Neuronal stem cell (in vitro differentiated cells): ENCODE measurements around the gene VWA8.
A peak's percentile ranks its signal among the peaks of the same experiment; 100 is the strongest.

Source experiments
- DNase-seq: peaks from one replicate; pipeline ENCODE4 v3.0.0-alpha.2; 2013; ENCODE audit warnings: low spot score
- H2AFZ ChIP-seq: one replicate; pipeline ENCODE4 v1.6.1; 2013; ENCODE audit warnings: mild to moderate bottlenecking, low read length, inconsistent platforms
- H2AK5ac ChIP-seq: 2 replicates; pipeline ENCODE4 v1.6.1; 2013; ENCODE audit warnings: low read depth, mild to moderate bottlenecking, inconsistent platforms, low read length, moderate library complexity, mixed read lengths
- H2BK120ac ChIP-seq: 2 replicates; pipeline ENCODE4 v1.6.1; 2013; ENCODE audit warnings: low read depth, mild to moderate bottlenecking, inconsistent platforms, low read length, moderate library complexity, mixed read lengths
- H2BK12ac ChIP-seq: one replicate; pipeline ENCODE4 v1.6.1; 2013; ENCODE audit warnings: low read length, inconsistent platforms
- H2BK15ac ChIP-seq: 2 replicates; pipeline ENCODE4 v1.6.1; 2013; ENCODE audit warnings: mild to moderate bottlenecking, low read length, inconsistent platforms, mixed read lengths
- H2BK5ac ChIP-seq: one replicate; pipeline ENCODE4 v1.6.1; 2013; ENCODE audit warnings: inconsistent platforms, mild to moderate bottlenecking, low read length, moderate library complexity
- H3K14ac ChIP-seq: one replicate; pipeline ENCODE4 v1.6.1; 2013; ENCODE audit warnings: low read length, inconsistent platforms
- H3K18ac ChIP-seq: 2 replicates; pipeline ENCODE4 v1.6.1; 2013; ENCODE audit warnings: low read length, inconsistent platforms
- H3K23ac ChIP-seq: 2 replicates; pipeline ENCODE4 v1.6.1; 2013; ENCODE audit warnings: low read depth, mild to moderate bottlenecking, mixed read lengths, low read length, inconsistent platforms; ENCODE audit not compliant: poor library complexity
- H3K27ac ChIP-seq: replicated peaks from 3 replicates; pipeline ENCODE4 v1.5.1; 2013; ENCODE audit warnings: low read length, inconsistent platforms
- H3K27me3 ChIP-seq, 3 experiments: 2 replicates each; pipeline ENCODE4 v1.6.1; 2013; ENCODE audit warnings: low read length in 3 of 3, mild to moderate bottlenecking in 2 of 3, inconsistent platforms in 1 of 3, low read depth in 1 of 3, mixed read lengths in 1 of 3, moderate library complexity in 1 of 3; ENCODE audit not compliant: control insufficient read depth in 3 of 3, insufficient read depth in 3 of 3
- H3K36me3 ChIP-seq, 2 donors: replicated peaks in 1 of 2; 2 replicates each; pipeline ENCODE4 v1.6.1; 2013; ENCODE audit warnings: low read length in 2 of 2; ENCODE audit not compliant: control insufficient read depth in 2 of 2, insufficient read depth in 2 of 2
- H3K4ac ChIP-seq: 2 replicates; pipeline ENCODE4 v1.6.1; 2013; ENCODE audit warnings: inconsistent platforms, mild to moderate bottlenecking, low read length, moderate library complexity
- H3K4me1 ChIP-seq, 2 donors: 1 replicate in 1 of 2; 2 replicates in 1 of 2; pipeline ENCODE4 v1.6.1; 2013; ENCODE audit warnings: low read length in 2 of 2, low read depth in 1 of 2; ENCODE audit not compliant: control insufficient read depth in 2 of 2, insufficient read depth in 1 of 2
- H3K4me2 ChIP-seq: one replicate; pipeline ENCODE4 v1.6.1; 2013; ENCODE audit warnings: mild to moderate bottlenecking, low read length, inconsistent platforms; ENCODE audit not compliant: insufficient read depth, poor library complexity, severe bottlenecking
- H3K4me3 ChIP-seq, 2 donors: 2 replicates each; pipeline ENCODE4 v1.5.1; 2013; ENCODE audit warnings: low read length in 2 of 2, mild to moderate bottlenecking in 2 of 2, inconsistent platforms in 1 of 2, moderate library complexity in 1 of 2
- H3K79me1 ChIP-seq: one replicate; pipeline ENCODE4 v1.6.1; 2013; ENCODE audit warnings: low read depth, mild to moderate bottlenecking, inconsistent platforms, low read length, moderate library complexity
- H3K9ac ChIP-seq: one replicate; pipeline ENCODE4 v1.6.1; 2013; ENCODE audit warnings: mild to moderate bottlenecking, low read depth, low read length, inconsistent platforms; ENCODE audit not compliant: poor library complexity
- H3K9me3 ChIP-seq, 2 donors: replicated peaks in 1 of 2; 2 replicates each; pipeline versions ENCODE3 to v1.6.1; 2013; ENCODE audit warnings: low read length in 2 of 2, mild to moderate bottlenecking in 2 of 2, inconsistent platforms in 1 of 2, low read depth in 1 of 2, mixed read lengths in 1 of 2, moderate library complexity in 1 of 2; ENCODE audit not compliant: control insufficient read depth in 2 of 2, insufficient read depth in 1 of 2
- H4K8ac ChIP-seq: one replicate; pipeline ENCODE4 v1.6.1; 2013; ENCODE audit warnings: low read depth, mild to moderate bottlenecking, inconsistent platforms, low read length, moderate library complexity
- H4K91ac ChIP-seq: one replicate; pipeline ENCODE4 v1.6.1; 2013; ENCODE audit warnings: low read length, low read depth, mild to moderate bottlenecking, inconsistent platforms; ENCODE audit not compliant: poor library complexity
- WGBS, 2 donors: extraction: QIAGEN DNeasy Blood & Tissue Kit; methylation state at CpG; one replicate each; pipeline ENCODE4 v1.1.7; 2013; ENCODE audit warnings: missing lambda C conversion rate in 2 of 2, mixed read lengths in 1 of 2; ENCODE audit not compliant: insufficient read length in 2 of 2, insufficient replicate concordance in 1 of 2; ENCODE audit errors: extremely low coverage in 2 of 2; 5-methylcytosine and 5-hydroxymethylcytosine counted together

VWA8 gene

DNA sequence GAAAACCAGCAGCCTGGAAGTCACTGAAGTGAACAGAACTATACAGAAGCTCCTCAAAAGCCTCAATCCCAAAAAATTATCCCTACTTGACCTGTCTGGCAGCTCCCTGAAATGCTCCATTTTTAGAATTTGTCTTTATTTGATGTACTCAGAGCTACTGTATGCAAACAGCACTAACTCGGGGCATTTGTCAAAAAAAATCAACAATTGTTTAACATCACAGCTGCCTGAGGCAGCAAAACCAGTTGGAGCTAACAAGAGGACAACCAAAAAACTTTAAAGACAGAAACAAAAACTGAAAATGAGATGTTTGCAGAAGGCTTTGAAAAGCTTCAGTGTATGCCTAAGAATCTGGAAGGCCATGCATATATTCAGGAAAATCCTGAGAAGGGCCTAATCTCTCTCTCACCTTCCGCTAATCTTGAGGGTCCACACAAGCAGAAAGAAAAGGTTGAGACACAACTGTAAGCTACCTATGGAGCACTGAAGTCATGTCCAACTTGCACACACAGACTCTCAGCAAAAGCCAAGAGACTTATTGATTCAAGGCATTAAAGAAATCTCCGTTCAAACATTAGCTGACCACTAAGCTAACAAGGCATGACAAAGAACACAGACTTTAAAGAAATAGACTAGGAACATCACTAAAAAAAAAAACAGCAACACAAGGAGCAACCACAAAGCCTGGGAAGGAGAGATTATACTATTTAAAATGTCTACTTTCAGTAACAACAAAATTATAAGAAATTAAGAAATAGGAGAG is 16.1 kb downstream of the VWA8 start:
- H2BK12ac ChIP-seq = no peak overlapping the region
- peaks cover 0 to 21% of the 10 kb centered on the region in 2 donors for H3K9me3 ChIP-seq
- DNase-seq = no peak
- H2AFZ ChIP-seq = no peak overlapping the region
- no peak overlapping the region for H3K23ac ChIP-seq
- WGBS, 2 donors = no CpG with 5 or more reads among the region's 3 CpGs
- no peaks in the 10 kb centered on the region for H3K79me1 ChIP-seq
- H3K4me3 ChIP-seq = no peak overlapping the region
- H4K8ac ChIP-seq = no peak overlapping the region
- no peak overlapping the region for H2BK120ac ChIP-seq
- no peak overlapping the region for H3K4me2 ChIP-seq
- H3K9ac ChIP-seq = no peak overlapping the region
- H2BK15ac ChIP-seq = no peak overlapping the region
- no peak overlapping the region for H3K18ac ChIP-seq
- H3K27me3 ChIP-seq = no peaks in the 10 kb centered on the region
- H2AK5ac ChIP-seq = no peak overlapping the region
- H3K27ac ChIP-seq = no peak overlapping the region
- H3K4ac ChIP-seq = no peak overlapping the region
- peaks cover 0 to 18% of the 10 kb centered on the region in 2 donors for H3K36me3 ChIP-seq
- no peak overlapping the region for H3K14ac ChIP-seq
- no peak overlapping the region for H2BK5ac ChIP-seq
- peaks cover 3 to 7% of the 10 kb centered on the region in 2 donors for H3K4me1 ChIP-seq
- no peak overlapping the region for H4K91ac ChIP-seq

DNA sequence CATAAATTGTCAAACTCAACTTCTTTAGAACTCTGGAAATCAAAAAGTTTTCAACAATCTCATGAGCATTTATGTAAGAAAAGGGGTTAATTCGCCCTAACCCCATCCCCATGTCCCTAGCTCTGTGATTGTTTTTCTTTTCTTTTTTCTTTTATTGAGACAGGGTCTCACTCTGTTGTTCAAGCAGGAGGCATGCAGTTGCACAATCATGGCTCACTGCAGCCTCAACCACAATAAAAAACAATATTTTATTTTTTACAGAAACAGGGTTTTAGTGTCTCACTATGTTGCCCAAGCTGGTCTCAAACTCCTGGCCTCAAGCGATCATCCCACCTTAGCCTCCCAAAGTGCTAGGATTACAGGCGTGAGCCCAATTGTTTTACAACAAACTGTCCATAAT is 16.7 kb downstream of the VWA8 start:
- no peak overlapping the region for H3K14ac ChIP-seq
- H2AFZ ChIP-seq = no peak overlapping the region
- no peak overlapping the region for H3K18ac ChIP-seq
- no peak overlapping the region for H4K8ac ChIP-seq
- H3K9me3 ChIP-seq = peaks cover 0 to 21% of the 10 kb centered on the region in 2 donors
- no peak overlapping the region for H2BK12ac ChIP-seq
- H3K9ac ChIP-seq = no peak overlapping the region
- H3K79me1 ChIP-seq = no peaks in the 10 kb centered on the region
- no CpG with 5 or more reads among the region's 3 CpGs for WGBS, 2 donors
- H3K27me3 ChIP-seq = no peaks in the 10 kb centered on the region
- H2AK5ac ChIP-seq = no peak overlapping the region
- H3K36me3 ChIP-seq = peaks cover 0 to 18% of the 10 kb centered on the region in 2 donors
- DNase-seq = no peak
- H3K23ac ChIP-seq = no peak overlapping the region
- no peak overlapping the region for H3K4me3 ChIP-seq
- no peak overlapping the region for H3K4me2 ChIP-seq
- no peak overlapping the region for H3K27ac ChIP-seq
- no peak overlapping the region for H2BK15ac ChIP-seq
- no peak overlapping the region for H4K91ac ChIP-seq
- peaks cover 3 to 7% of the 10 kb centered on the region in 2 donors for H3K4me1 ChIP-seq
- H2BK120ac ChIP-seq = no peak overlapping the region
- H3K4ac ChIP-seq = no peak overlapping the region
- no peak overlapping the region for H2BK5ac ChIP-seq

DNA sequence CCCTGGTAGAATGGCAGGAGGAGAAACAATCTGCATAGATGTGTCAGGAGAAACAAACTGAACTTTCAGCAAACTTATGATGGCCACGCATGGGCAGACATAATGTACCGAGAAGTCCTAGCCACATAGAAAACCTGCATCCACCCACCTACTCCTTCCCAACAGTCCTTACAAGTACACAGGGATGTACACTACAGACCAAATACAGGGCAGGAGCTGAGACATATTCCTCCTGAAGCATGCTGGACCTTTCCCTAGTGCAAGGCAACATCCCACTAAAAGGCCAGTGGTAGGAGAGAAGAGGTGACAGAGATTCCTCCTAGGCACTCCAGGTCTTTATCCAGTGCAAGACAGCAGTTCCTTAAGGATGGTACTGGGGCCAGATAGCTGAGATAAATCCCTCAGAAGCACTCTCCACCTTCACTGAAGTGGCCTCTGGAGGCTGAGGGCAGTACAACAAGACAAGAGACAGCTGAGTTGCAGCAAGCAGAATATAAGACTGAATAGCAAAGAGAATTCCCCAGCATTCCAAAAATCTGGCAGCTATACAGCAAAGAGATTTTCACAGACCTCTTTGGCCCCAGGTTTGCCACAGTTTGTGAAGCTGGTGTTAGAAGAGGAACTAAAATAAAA is 18.3 kb downstream of the VWA8 start:
- Histone ChIP-seq H3K9me3 (peaks cover 0 to 17% of the 10 kb centered on the region in 2 donors), H3K18ac (no peak overlapping the region), H3K27ac (no peak overlapping the region), H2AFZ (no peak overlapping the region), H2BK120ac (no peak overlapping the region), H3K4me3 (no peak overlapping the region), H3K23ac (no peak overlapping the region), H3K79me1 (no peaks in the 10 kb centered on the region), H2AK5ac (no peak overlapping the region), H4K8ac (no peak overlapping the region), H2BK5ac (no peak overlapping the region), H3K4me1 (peaks cover 3 to 7% of the 10 kb centered on the region in 2 donors), H3K14ac (no peak overlapping the region), H3K27me3 (no peaks in the 10 kb centered on the region), H2BK12ac (no peak overlapping the region), H3K9ac (no peak overlapping the region), H3K36me3 (peaks cover 0 to 12% of the 10 kb centered on the region in 2 donors), H3K4me2 (no peak overlapping the region), H2BK15ac (no peak overlapping the region), H4K91ac (no peak overlapping the region), H3K4ac (no peak overlapping the region)
- peak; percentile 31 for DNase-seq
- no CpG with 5 or more reads among the region's 2 CpGs for WGBS, 2 donors

DNA sequence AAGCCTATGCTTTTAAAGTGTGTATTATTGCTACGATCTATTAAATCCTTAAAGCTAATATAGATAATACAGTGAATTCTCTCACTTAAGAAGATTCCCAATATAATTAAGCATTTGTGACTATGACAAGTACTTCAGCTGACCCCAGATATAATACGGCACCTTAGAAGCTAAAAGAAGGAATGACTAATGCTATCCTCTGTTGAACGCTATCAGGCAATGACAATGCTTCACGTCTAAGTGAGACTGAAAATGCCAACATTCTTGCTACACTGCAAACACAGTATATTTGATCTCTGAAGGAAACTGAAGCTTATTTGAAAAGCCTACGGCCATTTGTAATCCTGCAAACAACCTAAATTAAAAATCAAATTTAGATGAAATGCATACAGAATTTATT is 19.7 kb downstream of the VWA8 start:
- H2BK12ac ChIP-seq = no peak overlapping the region
- no peaks in the 10 kb centered on the region for H3K79me1 ChIP-seq
- no peak overlapping the region for H3K18ac ChIP-seq
- no peak for DNase-seq
- H4K8ac ChIP-seq = no peak overlapping the region
- H4K91ac ChIP-seq = no peak overlapping the region
- H3K36me3 ChIP-seq = peaks cover 0 to 10% of the 10 kb centered on the region in 2 donors
- H3K14ac ChIP-seq = no peak overlapping the region
- H3K9me3 ChIP-seq = peaks cover 0 to 10% of the 10 kb centered on the region in 2 donors
- no CpG with 5 or more reads among the region's 5 CpGs for WGBS, 2 donors
- H2BK120ac ChIP-seq = no peak overlapping the region
- H3K4me1 ChIP-seq = peaks cover 3 to 7% of the 10 kb centered on the region in 2 donors
- no peak overlapping the region for H2AFZ ChIP-seq
- no peak overlapping the region for H3K4me2 ChIP-seq
- no peak overlapping the region for H3K4ac ChIP-seq
- no peaks in the 10 kb centered on the region for H3K27me3 ChIP-seq
- H3K9ac ChIP-seq = no peak overlapping the region
- H2BK15ac ChIP-seq = no peak overlapping the region
- no peak overlapping the region for H2BK5ac ChIP-seq
- no peak overlapping the region for H2AK5ac ChIP-seq
- H3K23ac ChIP-seq = no peak overlapping the region
- no peak overlapping the region for H3K27ac ChIP-seq
- H3K4me3 ChIP-seq = no peak overlapping the region
